Keratinocyte (primary cell): Measurements from ENCODE around the gene CHST15.

Experiments used
- CTCF ChIP-seq, 3 experiments: IDR thresholded peaks in 1 of 3; conservative IDR thresholded peaks in 1 of 3; optimal IDR thresholded peaks in 1 of 3; 2 replicates in 2 of 3; 3 replicates in 1 of 3; pipeline versions ENCODE3 to v1.5.1; 2011; ENCODE audit warnings: low read length in 3 of 3, mild to moderate bottlenecking in 3 of 3, moderate library complexity in 2 of 3, control low read depth in 1 of 3, inconsistent platforms in 1 of 3; ENCODE audit not compliant: insufficient read depth in 2 of 3; ENCODE audit errors: extremely low read depth in 1 of 3
- EZH2 ChIP-seq: IDR thresholded peaks from one replicate; pipeline ENCODE4 v1.6.1; 2012; ENCODE audit warnings: inconsistent platforms, mild to moderate bottlenecking, low read length, moderate library complexity

DNA sequence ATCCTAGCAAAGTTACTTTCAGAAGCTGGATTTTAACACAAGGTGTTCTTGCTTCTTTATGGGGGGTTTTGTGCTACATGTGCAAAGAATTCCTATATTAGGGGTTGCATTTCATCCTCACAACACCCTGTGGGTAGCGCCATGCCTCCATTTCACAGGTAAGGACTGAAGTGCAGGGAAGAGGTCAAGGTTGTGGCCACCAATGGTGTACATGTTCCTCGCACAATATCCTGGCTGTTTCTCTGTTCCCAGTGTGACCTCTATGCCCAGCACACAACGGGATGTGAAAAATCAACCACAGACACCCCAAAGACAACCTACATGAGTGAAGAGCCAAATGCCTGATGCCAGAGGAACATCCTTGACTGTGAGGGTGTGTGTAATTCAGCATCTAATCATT lies 80.8 kb downstream of the CHST15 start:
- no peak for TF ChIP-seq CTCF (optimal IDR thresholded peaks at IDR 0.05 in 1 of 3, IDR thresholded peaks at IDR 0.05 in 1 of 3, conservative IDR thresholded peaks at IDR 0.05 in 1 of 3; ENCODE audit: extremely low read depth in 1 of 3, insufficient read depth in 2 of 3, low read length in 3 of 3)
- TF ChIP-seq EZH2 = no peak
